ENCODE measurements around the gene TMEM222.
"Not testable (repeated sequence)": the region's sequence is repeated elsewhere in the genome, so short reads cannot be mapped to it uniquely, and the experiment has no call there.

The TMEM222 gene

DNA sequence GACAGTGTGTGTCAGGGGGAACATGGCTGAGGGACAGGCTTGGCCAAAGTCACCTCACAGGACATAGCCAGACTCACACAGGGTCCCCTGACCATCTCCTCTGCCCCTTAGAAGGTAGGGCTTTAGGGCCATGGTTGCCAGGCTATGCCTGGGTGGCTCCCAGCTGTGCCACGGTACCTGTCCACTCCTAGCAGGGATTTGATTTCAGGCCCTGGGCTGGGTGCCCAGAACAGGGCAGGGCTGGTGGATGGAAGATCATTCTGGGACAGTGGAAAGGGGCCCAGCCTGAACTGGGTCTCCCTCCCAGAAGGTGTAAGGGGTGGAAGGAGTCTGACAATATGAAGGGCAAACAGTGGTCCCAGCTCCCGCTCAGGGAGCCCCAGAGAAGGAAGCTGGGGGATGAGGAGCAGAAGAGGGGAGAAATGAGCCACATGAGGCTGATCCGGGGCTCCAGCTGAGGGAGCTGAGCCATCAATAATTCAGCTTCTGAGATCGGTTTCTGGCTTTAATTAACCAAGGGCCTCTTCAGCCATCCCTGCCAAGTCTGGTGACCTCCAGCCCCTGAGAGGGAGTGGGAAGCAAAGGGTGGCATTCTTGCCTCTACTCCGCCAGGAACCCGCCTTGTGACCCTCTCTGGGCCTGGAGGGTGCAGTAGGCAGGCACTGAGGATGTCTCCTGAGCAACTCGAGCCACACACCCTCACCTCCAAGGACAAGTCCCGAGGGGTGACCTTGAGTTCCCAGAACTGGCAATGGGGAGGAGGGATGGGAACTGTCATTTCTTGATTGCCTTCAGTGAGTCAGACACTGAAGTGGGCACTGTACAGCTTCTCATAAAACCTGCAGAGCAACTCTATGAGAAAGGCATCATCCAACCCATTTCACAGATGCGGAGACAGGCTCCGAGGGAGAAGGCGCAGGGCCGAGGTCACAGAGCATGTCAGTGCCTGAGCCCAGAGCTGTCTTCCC, 59.1 kb downstream of the TMEM222 start:
- no peak for DNase-seq

DNA sequence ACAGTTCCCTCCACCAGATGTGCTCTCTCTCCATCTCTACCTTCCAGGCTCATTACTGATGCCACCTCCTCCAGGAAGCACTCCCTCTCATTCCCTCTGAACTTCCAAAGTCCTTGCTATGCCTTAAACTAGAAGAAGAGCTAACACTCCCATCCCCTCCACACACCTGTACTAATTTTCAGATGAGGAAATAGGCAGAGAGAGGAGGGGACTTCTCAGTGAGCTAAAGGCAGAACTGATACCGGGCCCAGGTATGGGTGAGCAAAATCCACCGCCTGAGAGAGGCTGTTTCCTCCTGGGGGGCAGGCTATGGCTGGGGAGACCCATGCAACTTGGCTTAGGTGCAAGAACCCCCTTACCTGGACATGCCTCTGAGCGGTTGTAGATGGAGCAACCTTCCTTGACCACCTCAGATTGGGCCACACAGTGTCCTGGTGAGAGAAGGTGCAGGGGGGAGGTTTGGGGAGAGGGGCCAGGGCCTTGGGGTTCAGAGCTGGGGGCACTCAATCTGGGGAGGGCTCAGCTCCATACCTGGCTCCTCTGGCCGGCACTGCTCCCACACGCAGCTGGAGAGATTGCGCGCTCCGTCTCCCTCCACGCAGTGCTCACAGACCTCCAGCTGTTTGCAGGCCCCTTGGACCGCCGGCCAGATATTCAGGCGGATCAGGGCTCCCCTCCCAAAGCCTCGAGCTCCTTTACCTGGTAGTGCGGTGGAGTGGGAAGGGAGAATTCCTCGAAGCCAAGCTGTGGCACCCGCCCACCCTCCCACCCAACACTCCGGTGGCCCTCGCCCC, 60.2 kb downstream of the TMEM222 start:
- no peak for DNase-seq

DNA sequence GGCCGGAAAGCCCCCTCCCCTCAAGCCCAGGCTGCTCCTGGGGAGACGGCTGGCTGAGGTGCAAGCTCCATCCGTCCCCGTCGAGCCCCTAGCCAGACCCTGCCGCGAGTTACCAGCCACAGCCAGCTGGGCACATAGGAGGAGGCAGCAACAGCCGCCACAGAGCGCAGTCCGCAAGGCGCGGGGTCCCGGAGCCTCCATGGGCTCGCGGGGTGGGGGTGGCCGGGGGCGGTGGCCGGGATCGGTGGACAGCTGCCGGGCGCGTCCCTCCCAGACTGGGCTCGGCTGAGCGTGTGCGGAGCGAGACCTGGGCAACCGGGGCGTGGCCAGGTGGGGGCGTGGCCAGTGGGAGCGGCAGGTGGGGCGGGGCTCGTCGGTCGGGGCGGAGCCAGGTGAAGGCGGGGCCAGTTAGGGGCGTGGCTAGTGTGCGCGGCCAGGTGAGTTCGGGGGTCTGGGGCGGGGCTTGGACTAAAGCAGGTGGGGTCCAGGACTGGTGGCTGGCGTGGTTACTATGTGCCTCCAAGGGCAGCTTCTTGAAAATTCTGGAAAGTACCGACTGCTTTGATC, 61.2 kb downstream of the TMEM222 start, which contains the start of gene CD164L2:
Gene CD164L2 (minus strand): TSS at position 295 of the 567 bp plus-strand sequence. CDS start 94 bp downstream, at position 201.
- DNase-seq = peak; percentile 48

DNA sequence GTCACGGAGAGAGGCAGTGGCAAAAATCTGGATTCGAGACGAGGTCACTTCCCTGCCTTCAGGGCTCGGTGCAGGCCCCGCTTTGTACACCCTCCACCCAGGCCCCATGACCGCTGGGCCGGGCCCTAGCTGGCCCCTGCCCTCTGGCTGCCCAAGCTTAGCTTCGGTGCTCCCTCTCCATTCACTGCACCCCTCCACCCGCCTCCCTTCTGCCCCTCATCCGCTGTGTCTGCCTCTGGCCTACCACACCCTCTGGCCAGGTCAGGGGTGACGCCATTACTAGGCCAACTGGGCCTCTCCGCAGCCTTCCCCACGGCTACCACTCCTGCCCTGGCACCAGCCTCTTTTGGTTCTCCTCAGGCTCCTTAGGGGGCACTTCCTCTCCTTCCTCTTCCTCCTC, 61.7 kb downstream of the TMEM222 start:
- DNase-seq = no peak

DNA sequence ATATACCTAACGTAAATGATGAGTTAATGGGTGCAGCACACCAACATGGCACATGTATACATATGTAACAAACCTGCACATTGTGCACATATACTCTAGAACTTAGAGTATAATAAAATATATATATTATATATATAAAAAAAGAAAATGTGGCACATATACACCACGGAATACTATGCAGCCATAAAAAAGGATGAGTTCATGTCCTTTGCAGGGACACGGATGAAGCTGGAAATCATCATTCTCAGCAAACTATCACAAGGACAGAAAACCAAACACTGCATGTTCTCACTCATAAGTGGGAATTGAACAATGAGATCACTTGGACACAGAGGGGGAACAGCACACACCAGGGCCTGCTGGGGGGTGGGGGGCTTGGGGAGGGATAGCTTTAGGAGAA, 62.8 kb downstream of the TMEM222 start:
- not testable (repeated sequence) for DNase-seq

All from CD4-positive, alpha-beta T cell treated with Interleukin-12 subunit alpha and Interleukin-12 subunit beta, for 1 hour (primary cell).